ENCODE data around the gene LCN10. TPM values are rescaled to one million over a fixed set of nuclear protein-coding genes. Genes with fewer than 3 reads are reported as not detected.

LCN10 gene
- total RNA-seq, 1 experiment from 2014 or later = not detected

GRCh38 chr9:136703276-136703860 is 39.4 kb downstream of the LCN10 start:
- Histone ChIP-seq H3K27ac (ENCODE audit: low read length) (no peak overlapping the region), H3K4me3 (ENCODE audit: low read length) (no peak overlapping the region), H2AFZ (ENCODE audit: low read length) (no peak overlapping the region), H3K9ac (ENCODE audit: low read length) (no peak overlapping the region), H3K27me3 (ENCODE audit: low read length) (no peaks in the 10 kb centered on the region), H3K4me2 (ENCODE audit: low read length) (no peak overlapping the region), H3K4me1 (ENCODE audit: insufficient read depth, low read length) (no peaks in the 10 kb centered on the region), H4K20me1 (ENCODE audit: low read length) (no peaks in the 10 kb centered on the region), H3F3A (ENCODE audit: low read length, unreplicated experiment) (no peaks in the 10 kb centered on the region), H3K36me3 (ENCODE audit: low read depth, low read length) (no peaks in the 10 kb centered on the region), H3K9me3 (ENCODE audit: low read length) (no peaks in the 10 kb centered on the region), H3K9me2 (replicated peaks; ENCODE audit: low read length) (no peaks in the 10 kb centered on the region), H3K79me2 (ENCODE audit: low read length) (no peaks in the 10 kb centered on the region)
- ATAC-seq (no peak), DNase-seq (no peak)
- TF ChIP-seq EZH2phosphoT487 (IDR thresholded peaks at IDR 0.05; ENCODE audit: borderline replicate concordance, low read length) (no peak), CTCF (conservative IDR thresholded peaks at IDR 0.05; ENCODE audit: low read depth, low read length) (no peak), EZH2 (IDR thresholded peaks at IDR 0.05; ENCODE audit: low read length, unreplicated experiment) (no peak)
- intact Hi-C loops (cut with micrococcal nuclease) = no loop called here
- ChIA-PET POLR2A (ENCODE audit: unreplicated experiment) (no interaction called here), CTCF (no interaction called here)
- BruUV-seq (replicated peaks) = no TSS peak

DNA sequence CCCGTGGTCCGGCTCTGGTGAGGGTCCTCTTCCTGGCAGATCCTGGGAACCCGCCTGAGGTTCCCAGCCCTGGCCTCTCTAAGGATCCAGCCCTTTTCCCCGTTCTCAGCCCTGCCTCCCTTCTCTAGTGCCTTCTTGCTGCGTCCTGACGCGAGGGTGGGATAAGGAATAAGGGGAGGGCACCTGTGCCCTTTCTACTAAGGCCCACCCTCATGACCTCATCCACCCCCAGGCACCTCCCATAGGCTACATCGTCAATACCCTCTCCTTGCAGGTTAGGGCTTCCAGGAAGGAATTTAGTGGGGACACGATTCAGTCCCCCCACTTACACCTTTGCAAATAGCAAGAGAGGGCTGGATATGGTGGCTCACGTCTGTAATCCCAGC is 41.1 kb downstream of the LCN10 start:
- Histone ChIP-seq H2AFZ (ENCODE audit: low read length) (no peak overlapping the region), H3K4me1 (ENCODE audit: insufficient read depth, low read length) (no peaks in the 10 kb centered on the region), H3K9me2 (replicated peaks; ENCODE audit: low read length) (no peaks in the 10 kb centered on the region), H3K27me3 (ENCODE audit: low read length) (no peaks in the 10 kb centered on the region), H3K36me3 (ENCODE audit: low read depth, low read length) (no peaks in the 10 kb centered on the region), H4K20me1 (ENCODE audit: low read length) (no peaks in the 10 kb centered on the region), H3K27ac (ENCODE audit: low read length) (no peak overlapping the region), H3K9ac (ENCODE audit: low read length) (no peak overlapping the region), H3K79me2 (ENCODE audit: low read length) (no peaks in the 10 kb centered on the region), H3K4me2 (ENCODE audit: low read length) (no peak overlapping the region), H3K4me3 (ENCODE audit: low read length) (no peak overlapping the region), H3K9me3 (ENCODE audit: low read length) (no peaks in the 10 kb centered on the region), H3F3A (ENCODE audit: low read length, unreplicated experiment) (no peaks in the 10 kb centered on the region)
- DNase-seq (no peak), ATAC-seq (no peak)
- CTCF ChIA-PET = no interaction called here
- no TSS peak for BruUV-seq (replicated peaks)
- intact Hi-C loops (cut with micrococcal nuclease) = no loop called here
- POLR2A ChIA-PET (ENCODE audit: unreplicated experiment) = no interaction called here
- no peak for TF ChIP-seq CTCF (conservative IDR thresholded peaks at IDR 0.05; ENCODE audit: low read depth, low read length)
- TF ChIP-seq EZH2 (IDR thresholded peaks at IDR 0.05; ENCODE audit: low read length, unreplicated experiment) = no peak
- no peak for TF ChIP-seq EZH2phosphoT487 (IDR thresholded peaks at IDR 0.05; ENCODE audit: borderline replicate concordance, low read length)

- no peak for DNase-seq
- H2AFZ ChIP-seq (ENCODE audit: low read length) = no peak overlapping the region
- no peaks in the 10 kb centered on the region for H3K27me3 ChIP-seq (ENCODE audit: low read length)
- no peak overlapping the region for H3K4me2 ChIP-seq (ENCODE audit: low read length)
- no peak overlapping the region for H3K4me3 ChIP-seq (ENCODE audit: low read length)
- no peaks in the 10 kb centered on the region for H3K9me2 ChIP-seq (replicated peaks; ENCODE audit: low read length)
- ChIA-PET CTCF (no interaction called here), POLR2A (ENCODE audit: unreplicated experiment) (no interaction called here)
- no peak for ATAC-seq
- H3K36me3 ChIP-seq (ENCODE audit: low read depth, low read length) = no peaks in the 10 kb centered on the region
- BruUV-seq (replicated peaks) = no TSS peak
- H3K9me3 ChIP-seq (ENCODE audit: low read length) = no peaks in the 10 kb centered on the region
- no peak overlapping the region for H3K27ac ChIP-seq (ENCODE audit: low read length)
- H3K4me1 ChIP-seq (ENCODE audit: insufficient read depth, low read length) = peaks cover under 1% of the 10 kb centered on the region; the same call in 1 of the 2 replicates
- no peak overlapping the region for H3K9ac ChIP-seq (ENCODE audit: low read length)
- H3F3A ChIP-seq (ENCODE audit: low read length, unreplicated experiment) = no peaks in the 10 kb centered on the region
- TF ChIP-seq CTCF (conservative IDR thresholded peaks at IDR 0.05; ENCODE audit: low read depth, low read length) (no peak), EZH2 (IDR thresholded peaks at IDR 0.05; ENCODE audit: low read length, unreplicated experiment) (no peak), EZH2phosphoT487 (IDR thresholded peaks at IDR 0.05; ENCODE audit: borderline replicate concordance, low read length) (no peak)
- intact Hi-C loops (cut with micrococcal nuclease) = no loop called here
- H3K79me2 ChIP-seq (ENCODE audit: low read length) = no peaks in the 10 kb centered on the region
- H4K20me1 ChIP-seq (ENCODE audit: low read length) = no peaks in the 10 kb centered on the region
These were observed 41.6 kb downstream of the LCN10 start for GRCh38 chr9:136700959-136701667.

All from PC-3 (cell line).